ENCODE measurements around the gene EARS2. TPM values are rescaled to one million over a fixed set of nuclear protein-coding genes. Genes with fewer than 3 reads are reported as not detected.

EARS2 gene
- total RNA-seq, 1 donor from 2014 or later = 21.1 TPM

DNA sequence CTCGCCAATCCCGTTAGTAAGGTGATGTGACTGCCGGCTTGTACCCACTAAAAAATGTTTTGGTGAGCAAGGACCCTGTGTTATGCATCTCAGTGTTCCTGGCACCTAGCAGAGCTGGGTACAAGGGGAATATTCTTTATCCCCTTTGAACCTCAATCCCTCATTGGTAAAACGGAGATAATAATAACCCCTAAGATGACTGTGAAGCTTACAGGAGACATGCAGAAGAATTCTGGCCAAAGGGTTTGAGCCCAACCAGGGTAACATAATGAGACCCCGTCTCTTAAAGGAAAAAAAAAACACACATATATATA lies 47.8 kb downstream of the EARS2 start:
- DNase-seq = no peak
- Histone ChIP-seq H3K27ac (replicated peaks) (peak overlapping the region; percentile 92), H3K4me1 (peaks cover 68% of the 10 kb centered on the region), H3K9me3 (replicated peaks) (no peaks in the 10 kb centered on the region), H3K4me3 (peak overlapping the region; percentile 99), H3K27me3 (ENCODE audit: low read depth) (no peaks in the 10 kb centered on the region), H3K36me3 (no peaks in the 10 kb centered on the region)
- TF ChIP-seq CTCF (IDR thresholded peaks at IDR 0.05; ENCODE audit: borderline replicate concordance) = no peak
- intact Hi-C loops (cut with micrococcal nuclease) = no loop called here

- no peak for DNase-seq
- H3K27me3 ChIP-seq (ENCODE audit: low read depth) = no peaks in the 10 kb centered on the region
- H3K27ac ChIP-seq (replicated peaks) = peak overlapping the region; percentile 92
- peaks cover 74% of the 10 kb centered on the region for H3K4me1 ChIP-seq
- peak overlapping the region; percentile 99 for H3K4me3 ChIP-seq
- intact Hi-C loops (cut with micrococcal nuclease) = no loop called here
- no peak for TF ChIP-seq CTCF (IDR thresholded peaks at IDR 0.05; ENCODE audit: borderline replicate concordance)
- no peaks in the 10 kb centered on the region for H3K36me3 ChIP-seq
- H3K9me3 ChIP-seq (replicated peaks) = no peaks in the 10 kb centered on the region
Measured at GRCh38 chr16:23508589-23509440, 48.3 kb downstream of the EARS2 start.

DNA sequence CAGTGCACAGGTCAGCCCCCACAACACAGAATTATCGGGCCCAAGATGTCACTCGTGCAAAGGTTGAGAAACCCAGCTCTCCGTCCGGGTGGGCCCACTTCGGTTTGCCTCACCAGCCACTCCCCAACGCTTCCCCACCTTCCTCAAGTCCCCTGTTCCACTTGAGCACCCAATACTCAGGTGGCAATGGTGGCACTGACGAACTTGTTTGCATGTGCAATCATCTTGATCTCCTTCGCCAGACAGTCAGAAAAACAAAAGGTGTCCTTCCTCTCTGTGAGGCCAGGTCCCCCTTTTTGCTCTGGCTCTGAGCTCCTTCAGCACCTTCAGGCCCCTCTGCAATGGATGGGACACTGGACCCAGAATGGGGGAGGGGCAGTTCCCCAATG lies 50.5 kb downstream of the EARS2 start:
- H3K27me3 ChIP-seq (ENCODE audit: low read depth) = no peaks in the 10 kb centered on the region
- no peak for DNase-seq
- no peak overlapping the region for H3K27ac ChIP-seq (replicated peaks)
- no peak overlapping the region for H3K4me3 ChIP-seq
- no peak for TF ChIP-seq CTCF (IDR thresholded peaks at IDR 0.05; ENCODE audit: borderline replicate concordance)
- intact Hi-C loops (cut with micrococcal nuclease) = no loop called here
- H3K4me1 ChIP-seq = peaks cover 91% of the 10 kb centered on the region
- no peaks in the 10 kb centered on the region for H3K36me3 ChIP-seq
- H3K9me3 ChIP-seq (replicated peaks) = no peaks in the 10 kb centered on the region

DNA sequence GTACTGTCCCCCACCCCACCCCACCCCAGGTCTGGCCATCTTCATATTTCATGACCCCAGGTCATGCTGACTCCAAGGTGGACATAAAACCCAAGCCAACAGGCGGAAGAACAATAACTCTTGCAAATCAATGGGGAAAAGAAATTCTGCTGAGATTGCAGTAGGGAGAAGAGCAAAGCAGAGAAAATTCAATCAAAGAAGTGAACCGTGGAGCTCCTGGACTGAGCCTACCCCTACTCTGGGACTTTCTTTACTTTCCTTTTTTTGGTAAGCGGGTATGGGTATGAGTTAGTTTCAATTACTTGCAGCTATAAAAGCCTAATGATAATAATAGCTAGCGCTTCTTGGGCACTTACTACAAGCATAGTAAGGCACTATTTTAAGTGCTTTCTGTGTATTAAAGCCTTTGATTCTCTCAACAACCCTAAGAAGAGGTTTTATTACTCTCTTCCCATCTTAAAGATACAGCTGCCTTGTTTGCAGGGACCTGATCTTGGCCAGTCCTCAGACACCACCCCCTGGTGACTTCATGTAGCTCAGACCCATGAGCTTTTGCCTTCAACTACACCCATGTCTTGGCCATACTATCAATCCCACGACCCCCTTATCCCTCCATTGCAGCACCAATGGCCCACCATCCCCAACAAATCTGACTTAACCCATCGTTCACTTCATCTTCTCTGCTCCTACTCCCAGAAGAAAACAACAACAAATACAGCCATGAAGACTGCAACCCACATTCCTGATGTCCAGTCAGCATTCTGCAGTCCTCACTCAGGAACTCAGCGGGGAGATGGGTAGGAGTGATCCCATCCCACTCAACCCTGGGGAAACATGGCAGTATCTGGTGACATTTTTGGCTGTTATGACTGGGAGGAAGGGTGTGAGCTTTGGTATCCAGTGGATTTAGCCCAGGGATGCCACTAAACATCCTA lies 51.2 kb downstream of the EARS2 start:
- no peak overlapping the region for H3K4me3 ChIP-seq
- intact Hi-C loops (cut with micrococcal nuclease) = no loop called here
- H3K9me3 ChIP-seq (replicated peaks) = no peaks in the 10 kb centered on the region
- H3K36me3 ChIP-seq = no peaks in the 10 kb centered on the region
- no peak for DNase-seq
- no peaks in the 10 kb centered on the region for H3K27me3 ChIP-seq (ENCODE audit: low read depth)
- no peak for TF ChIP-seq CTCF (IDR thresholded peaks at IDR 0.05; ENCODE audit: borderline replicate concordance)
- no peak overlapping the region for H3K27ac ChIP-seq (replicated peaks)
- H3K4me1 ChIP-seq = peaks cover 92% of the 10 kb centered on the region

- DNase-seq = no peak
- Histone ChIP-seq H3K4me3 (no peak overlapping the region), H3K27ac (replicated peaks) (peak overlapping the region; percentile 77), H3K36me3 (no peaks in the 10 kb centered on the region), H3K27me3 (ENCODE audit: low read depth) (no peaks in the 10 kb centered on the region), H3K4me1 (peaks cover 92% of the 10 kb centered on the region), H3K9me3 (replicated peaks) (no peaks in the 10 kb centered on the region)
- intact Hi-C loops (cut with micrococcal nuclease) = no loop called here
- no peak for TF ChIP-seq CTCF (IDR thresholded peaks at IDR 0.05; ENCODE audit: borderline replicate concordance)
Measured at GRCh38 chr16:23505180-23505665, 51.9 kb downstream of the EARS2 start.

Measured in left ventricle myocardium inferior (tissue), 1 donor.